Stimulated activated CD8-positive, alpha-beta memory T cell treated with anti-CD3 and anti-CD28 coated beads, Interleukin-7, amount 100 ng/mL, for 48 hours (primary cell): ENCODE results near the gene SLC5A11.
"Not testable (repeated sequence)": the region's sequence is repeated elsewhere in the genome, so short reads cannot be mapped to it uniquely, and the experiment has no call there.

ENCODE experiments used
- DNase-seq, 2 donors: peaks; one replicate each; pipeline ENCODE4 v3.0.0-alpha.2; 2020; ENCODE audit warnings: low read depth in 1 of 2; ENCODE audit errors: extremely low read depth in 1 of 2

SLC5A11 gene

GRCh38 chr16:24845726-24846547, at the start of gene SLC5A11:
Gene SLC5A11 (plus strand): TSS chr16:24845963. CDS start chr16:24858644, 12,681 bp downstream.
- DNase-seq = no peak

DNA sequence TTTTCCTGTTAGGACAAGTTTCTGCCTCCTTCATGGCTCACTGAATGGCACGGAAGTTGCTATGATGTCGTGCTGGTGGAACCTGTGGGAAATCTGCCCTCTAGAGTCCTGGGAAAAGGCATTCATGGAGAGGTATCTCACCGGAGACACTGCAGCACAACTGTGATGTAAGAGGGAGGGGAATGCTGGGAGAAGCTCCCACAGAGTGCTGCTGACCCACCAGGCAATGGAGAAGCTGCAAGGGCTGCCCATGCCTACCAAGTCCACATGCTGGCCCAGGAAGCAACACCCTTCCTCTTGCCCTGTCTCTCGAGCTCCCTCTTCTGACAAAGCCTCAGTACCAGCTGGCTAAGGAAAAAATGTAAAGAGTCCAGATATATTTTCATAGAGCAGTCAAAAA, 45.2 kb upstream of the SLC5A11 start:
- no peak for DNase-seq

GRCh38 chr16:24801761-24802302, 43.9 kb upstream of the SLC5A11 start:
- no peak for DNase-seq

DNA sequence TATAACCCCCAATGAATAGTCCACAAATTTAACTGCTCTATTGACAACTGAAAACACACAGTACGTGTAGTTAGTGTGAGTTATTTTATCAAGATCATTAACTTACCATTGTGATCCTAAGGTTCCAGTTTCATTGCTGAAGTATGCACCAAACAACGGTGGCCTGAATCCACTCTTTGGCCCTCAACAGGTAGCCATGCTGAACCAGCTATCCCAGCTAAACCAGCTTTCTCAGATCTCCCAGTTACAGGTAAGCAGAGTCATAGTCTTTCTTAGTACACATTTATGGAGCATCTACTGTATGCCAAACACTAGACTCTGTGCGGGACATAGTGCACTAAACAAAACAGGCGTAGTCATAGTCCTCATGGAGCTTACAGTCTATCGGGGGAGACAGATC, 40.3 kb upstream of the SLC5A11 start:
- no peak for DNase-seq

- DNase-seq = no peak
These were observed 38.5 kb upstream of the SLC5A11 start for GRCh38 chr16:24807301-24807700.

DNA sequence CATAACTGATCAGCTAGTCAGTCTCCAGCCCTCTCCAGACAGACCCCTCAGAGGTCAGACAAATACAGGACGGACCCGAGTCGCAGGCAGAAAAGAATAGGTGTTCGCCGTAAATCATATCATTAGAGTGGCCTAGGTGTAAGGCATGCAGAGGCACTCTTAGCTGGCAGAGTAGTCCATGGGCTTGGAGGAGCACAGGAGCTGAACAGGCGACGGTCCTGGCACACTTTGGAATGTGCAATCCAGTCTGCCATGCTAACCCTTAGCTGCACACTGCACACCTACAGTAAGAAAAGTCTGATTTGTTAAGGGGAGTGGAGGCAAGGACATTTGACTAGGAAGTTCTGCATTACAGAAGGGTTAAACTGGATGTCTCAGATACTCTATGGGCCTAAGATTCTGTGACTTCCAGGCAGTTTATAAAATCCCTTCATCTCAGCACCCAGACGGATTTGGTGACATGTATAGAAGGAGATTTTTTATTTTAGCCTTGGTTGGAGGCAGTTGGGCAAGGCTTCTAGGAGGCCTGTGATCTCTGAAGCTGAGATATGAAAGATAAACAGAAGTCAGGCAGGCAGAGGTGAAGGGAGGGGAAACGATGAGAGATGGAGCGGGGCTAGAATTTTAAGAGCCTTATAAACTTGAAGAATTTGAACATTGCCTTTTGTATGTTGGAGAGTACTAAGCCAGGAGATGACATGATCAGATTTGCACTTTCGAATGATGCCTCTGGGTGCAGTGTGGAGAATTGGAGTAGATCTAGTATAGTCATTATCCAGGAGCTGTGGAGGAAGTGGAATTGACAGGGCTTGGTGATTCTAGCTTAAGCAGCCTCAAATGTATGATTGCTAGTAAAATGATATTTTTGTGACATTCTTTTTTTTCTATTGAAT, 34.6 kb upstream of the SLC5A11 start:
- DNase-seq = no peak

GRCh38 chr16:24812813-24813212, 33.0 kb upstream of the SLC5A11 start:
- DNase-seq = not testable (repeated sequence)

- no peak for DNase-seq
These were observed 30.7 kb upstream of the SLC5A11 start for GRCh38 chr16:24815021-24815420.

GRCh38 chr16:24816688-24817087, 29.1 kb upstream of the SLC5A11 start:
- DNase-seq = no peak

DNA sequence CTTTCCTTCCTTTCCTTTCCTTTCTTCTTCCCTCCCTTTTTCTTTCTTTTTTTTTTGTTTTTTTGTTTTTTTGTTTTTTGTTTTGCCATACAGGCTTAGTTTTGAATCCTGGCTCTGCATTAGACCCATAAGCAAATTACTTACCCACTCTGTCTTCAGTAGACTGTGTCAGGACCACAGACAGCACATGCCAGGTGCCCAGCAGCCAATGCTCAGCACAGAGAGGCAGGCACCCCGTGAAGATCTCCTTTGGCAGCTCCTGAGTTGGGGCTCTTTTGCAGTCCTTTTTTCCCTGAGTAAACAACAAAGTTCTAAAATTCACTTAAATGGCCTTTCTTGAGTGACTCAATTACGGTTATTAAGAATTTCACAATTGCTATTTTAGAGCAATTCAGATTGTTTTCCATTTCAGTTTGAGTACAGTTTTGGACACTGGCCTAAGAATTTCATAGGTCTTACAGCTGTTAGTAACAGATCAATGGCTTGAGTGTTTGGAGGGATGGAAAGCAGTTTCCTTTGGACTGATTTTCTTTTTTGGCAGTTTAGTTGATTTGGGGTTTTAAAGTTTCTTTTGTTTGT, 26.2 kb upstream of the SLC5A11 start:
- DNase-seq = no peak

GRCh38 chr16:24820522-24820921, 25.2 kb upstream of the SLC5A11 start:
- no peak for DNase-seq

GRCh38 chr16:24821129-24821528, 24.6 kb upstream of the SLC5A11 start:
- DNase-seq = no peak

DNA sequence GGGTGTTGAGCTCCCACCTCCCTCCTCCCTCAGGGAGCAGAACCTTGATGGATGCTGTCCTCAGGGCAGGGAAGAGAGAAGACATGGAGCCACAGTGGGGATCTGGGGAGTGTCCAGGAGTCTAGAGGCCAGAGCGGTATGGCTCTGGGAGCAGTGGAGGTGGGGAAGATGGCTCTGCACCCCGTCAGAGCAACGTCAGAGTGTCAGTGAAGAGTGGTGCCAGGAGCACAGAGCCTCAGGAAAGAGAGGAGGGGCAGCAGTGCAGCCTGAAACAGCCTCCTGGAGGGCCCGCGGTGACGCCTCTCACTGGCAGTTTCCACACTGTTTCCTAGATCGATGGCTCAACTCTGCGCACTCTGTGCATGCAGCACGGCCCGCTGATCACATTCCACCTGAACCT, 23.2 kb upstream of the SLC5A11 start:
- DNase-seq = no peak

GRCh38 chr16:24822974-24823373, 22.8 kb upstream of the SLC5A11 start:
- no peak for DNase-seq

GRCh38 chr16:24825696-24826095, 20.1 kb upstream of the SLC5A11 start:
- no peak for DNase-seq

GRCh38 chr16:24826096-24826690, 19.6 kb upstream of the SLC5A11 start:
- DNase-seq = no peak

DNA sequence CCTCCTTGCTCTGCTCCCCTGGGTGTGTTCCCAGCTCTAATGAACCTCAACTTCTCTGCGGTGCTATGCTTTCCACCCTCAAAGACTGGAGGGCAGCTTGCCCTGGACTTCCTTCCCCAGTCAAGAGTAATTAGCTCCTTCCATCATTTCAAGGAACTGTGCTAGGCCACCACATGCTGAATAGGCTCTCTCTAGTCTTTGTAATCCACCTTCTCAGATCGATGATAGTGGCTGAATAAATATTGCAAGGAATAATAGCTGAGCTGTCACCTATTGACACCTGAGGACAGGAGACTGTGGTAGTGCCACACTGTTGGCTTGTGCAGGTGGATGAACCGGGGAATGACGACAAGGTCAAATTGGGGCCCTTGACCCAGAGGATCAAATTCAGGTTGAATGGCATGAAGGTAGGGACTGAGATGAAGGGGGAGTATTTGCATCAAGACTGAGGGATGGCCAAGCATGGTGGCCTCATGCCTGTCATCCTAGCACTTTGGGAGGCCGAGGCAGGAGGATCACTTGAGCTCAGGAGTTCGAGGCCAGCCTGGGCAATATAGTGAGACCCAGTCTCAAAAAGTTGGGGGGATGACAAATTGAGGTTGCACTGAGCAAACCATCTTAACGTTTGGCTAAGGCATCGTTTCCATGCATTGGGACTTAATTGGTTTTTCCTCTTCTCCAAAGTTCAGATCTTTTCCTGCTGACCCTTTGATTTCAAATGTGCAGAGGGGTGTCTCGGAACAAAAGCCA, 18.8 kb upstream of the SLC5A11 start:
- DNase-seq = no peak

DNA sequence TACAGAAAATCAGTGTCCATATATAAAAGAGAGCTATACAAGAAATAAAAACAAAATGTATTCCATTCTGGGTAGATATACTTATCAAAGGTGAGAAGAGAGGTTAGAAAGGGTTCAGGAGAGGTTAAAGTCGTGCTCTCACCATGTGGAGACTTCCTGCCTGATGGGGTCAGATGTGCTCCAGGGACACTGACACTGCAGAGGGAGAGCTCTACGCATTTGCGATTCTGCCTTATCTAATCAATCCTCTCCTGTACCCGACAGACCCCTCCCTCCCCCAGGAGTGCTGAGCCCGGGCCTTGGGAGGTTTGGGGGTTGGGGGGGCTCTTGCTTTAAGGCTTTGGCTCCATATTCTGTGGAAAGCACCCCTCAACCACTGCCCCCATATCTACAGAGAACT, 16.6 kb upstream of the SLC5A11 start:
- DNase-seq = no peak

GRCh38 chr16:24833352-24833751, 12.4 kb upstream of the SLC5A11 start:
- DNase-seq = no peak
